HepG2 (cell line): ENCODE data around the gene FOXRED2. TPM values are rescaled to one million over a fixed set of nuclear protein-coding genes. Genes with fewer than 3 reads are reported as not detected.

Experiments used
- ASH2L ChIP-seq: fragments of 300-600, 200-600 bp; sonication (generic); IDR thresholded peaks from 2 replicates; pipeline ENCODE4 v1.7.0; 2017; ENCODE audit warnings: low read depth, mild to moderate bottlenecking, moderate library complexity, mixed read lengths, low read length; ENCODE audit not compliant: insufficient read length
- CENPBD1 ChIP-seq: sonication (generic); formaldehyde crosslinking; IDR thresholded peaks from 2 replicates; pipeline ENCODE4 v1.8.0; 2022; ENCODE audit warnings: missing genetic modification reagents, low read depth, mild to moderate bottlenecking, borderline replicate concordance
- EHMT2 ChIP-seq: fragments of 200-600 bp; sonication (generic); IDR thresholded peaks from 2 replicates; pipeline ENCODE4 v1.7.0; 2017; ENCODE audit warnings: antibody characterized with exemption, low read depth, low read length, borderline replicate concordance
- FOXO1 ChIP-seq: sonication (generic); formaldehyde crosslinking; IDR thresholded peaks from 2 replicates; pipeline ENCODE4 v1.4.0; 2020; ENCODE audit warnings: missing genetic modification reagents
- HCFC1 ChIP-seq: fragments of 150-350 bp; IDR thresholded peaks from 2 replicates; pipeline ENCODE4 v1.6.1; 2014; ENCODE audit warnings: low read depth, low read length
- HOMEZ ChIP-seq: IDR thresholded peaks from 2 replicates; pipeline ENCODE4 v1.6.1; 2016; ENCODE audit warnings: low read depth
- KLF9 ChIP-seq: IDR thresholded peaks from 2 replicates; pipeline ENCODE4 v1.6.1; 2016; ENCODE audit warnings: low read depth
- KMT2B ChIP-seq: IDR thresholded peaks from 2 replicates; pipeline ENCODE4 v1.6.1; 2016; ENCODE audit warnings: missing genetic modification reagents, missing compliant biosample characterization
- MIER2 ChIP-seq: IDR thresholded peaks from 2 replicates; pipeline ENCODE4 v1.6.1; 2016; ENCODE audit warnings: missing biosample characterization, missing genetic modification reagents
- MXI1 ChIP-seq: IDR thresholded peaks from 3 replicates; pipeline ENCODE4 v1.6.1; 2012; ENCODE audit warnings: low read depth, low read length, inconsistent platforms, borderline replicate concordance
- POLR2AphosphoS5 ChIP-seq: IDR thresholded peaks from 2 replicates; pipeline ENCODE4 v1.6.1; 2012; ENCODE audit warnings: low read depth, low read length
- RFXANK ChIP-seq: IDR thresholded peaks from 2 replicates; pipeline ENCODE4 v1.6.1; 2016
- SALL1 ChIP-seq: sonication (generic); formaldehyde crosslinking; IDR thresholded peaks from 2 replicates; pipeline ENCODE4 v1.8.0; 2022; ENCODE audit warnings: mild to moderate bottlenecking, missing genetic modification reagents
- SKI ChIP-seq: fragments of 450-650 bp; IDR thresholded peaks from one replicate; pipeline ENCODE4 v1.6.1; 2018; ENCODE audit warnings: mild to moderate bottlenecking; ENCODE audit not compliant: partially characterized antibody
- TOE1 ChIP-seq: sonication (generic); formaldehyde crosslinking; IDR thresholded peaks from 2 replicates; pipeline ENCODE4 v1.4.0; 2020; ENCODE audit warnings: mild to moderate bottlenecking, missing genetic modification reagents
- ZBTB1 ChIP-seq: sonication (generic); formaldehyde crosslinking; IDR thresholded peaks from 2 replicates; pipeline ENCODE4 v1.4.0; 2020; ENCODE audit warnings: missing genetic modification reagents, borderline replicate concordance
- ZBTB42 ChIP-seq: sonication (generic); formaldehyde crosslinking; IDR thresholded peaks from 2 replicates; pipeline ENCODE4 v1.5.0; 2020; ENCODE audit warnings: mild to moderate bottlenecking, missing genetic modification reagents
- ZFP90 ChIP-seq: sonication (generic); formaldehyde crosslinking; IDR thresholded peaks from 2 replicates; pipeline ENCODE4 v1.8.0; 2022; ENCODE audit warnings: missing genetic modification reagents, mild to moderate bottlenecking, inconsistent platforms, borderline replicate concordance
- ZNF124 ChIP-seq: sonication (generic); formaldehyde crosslinking; IDR thresholded peaks from 2 replicates; pipeline ENCODE4 v1.4.0; 2020; ENCODE audit warnings: missing genetic modification reagents
- ZNF225 ChIP-seq: sonication (generic); formaldehyde crosslinking; IDR thresholded peaks from 2 replicates; pipeline ENCODE4 v1.4.0; 2020; ENCODE audit warnings: mild to moderate bottlenecking, missing genetic modification reagents
- ZNF276 ChIP-seq: sonication (generic); formaldehyde crosslinking; IDR thresholded peaks from 2 replicates; pipeline ENCODE4 v1.4.0; 2020; ENCODE audit warnings: mild to moderate bottlenecking, low read depth, missing genetic modification reagents
- ZNF431 ChIP-seq: sonication (generic); formaldehyde crosslinking; IDR thresholded peaks from 2 replicates; pipeline ENCODE4 v1.9.0; 2022; ENCODE audit warnings: missing genetic modification reagents, low read depth, mild to moderate bottlenecking, borderline replicate concordance
- ZNF784 ChIP-seq: sonication (generic); formaldehyde crosslinking; IDR thresholded peaks from 2 replicates; pipeline ENCODE4 v1.5.1; 2020; ENCODE audit warnings: missing genetic modification reagents, mild to moderate bottlenecking, borderline replicate concordance
- ZNF883 ChIP-seq: sonication (generic); formaldehyde crosslinking; IDR thresholded peaks from 2 replicates; pipeline ENCODE4 v1.5.1; 2020; ENCODE audit warnings: mild to moderate bottlenecking, missing genetic modification reagents; ENCODE audit errors: not compliant biosample characterization
- polyA plus RNA-seq, 8 experiments: library from polyadenylated mRNA; depleted of rRNA in 3 of 8; stranded (reverse) in 7 of 8; unstranded in 1 of 8; fragments of >200 nt; fragmentation: Illumina TruSeq in 4 of 8; extraction: Trizol in 4 of 8; gene quantifications; 2 replicates each; pipeline versions ENCODE4 v1.2.1 to v1.2.3, GENCODE V29; 2011 to 2016; ENCODE audit warnings: low read depth in 4 of 8, missing spikeins in 1 of 8, mixed read lengths in 1 of 8; ENCODE audit not compliant: insufficient read depth in 1 of 8
- total RNA-seq, 5 experiments: library from RNA; depleted of rRNA; stranded (reverse); fragments of >200 nt; fragmentation: Illumina TruSeq; extraction: Trizol; gene quantifications; 2 replicates each; pipeline ENCODE4 v1.2.3, GENCODE V29; 2016; ENCODE audit warnings: low read depth in 1 of 5

Gene FOXRED2
- total and polyA plus RNA-seq, 2 of the 13 experiments (the other 11 are each of a cell fraction or from before 2014, with no cell fraction given): 9.3 to 28.1 TPM

- peak; percentile 83; the same call in 1 of the 2 replicates for TF ChIP-seq ZBTB42 (CRISPR knock-in tag)
- peak; percentile 93 for TF ChIP-seq ZNF431 (CRISPR knock-in tag)
- peak; percentile 62; the same call in 1 of the 2 replicates for TF ChIP-seq ZNF276
- TF ChIP-seq CENPBD1 (CRISPR knock-in tag): no peak; the same call in 1 of the 2 replicates
- TF ChIP-seq POLR2AphosphoS5: peak; percentile 79
- TF ChIP-seq ZNF225 (CRISPR knock-in tag): 0 out of 2 replicates have a peak, but pooled peaks have one; percentile 36
- TF ChIP-seq ZNF784 (CRISPR knock-in tag): peak; percentile 64; the same call in 1 of the 2 replicates
- 0 out of 2 replicates have a peak, but pooled peaks have one; percentile 21 for TF ChIP-seq RFXANK
- peak; percentile 66 for TF ChIP-seq HCFC1
- TF ChIP-seq MIER2 (CRISPR knock-in tag): no peak
- TF ChIP-seq HOMEZ: peak; percentile 18; the same call in 1 of the 2 replicates
- TF ChIP-seq KLF9: no peak
- peak; percentile 83 for TF ChIP-seq ZNF883
- TF ChIP-seq TOE1 (CRISPR knock-in tag): 0 out of 2 replicates have a peak, but pooled peaks have one; percentile 25
- TF ChIP-seq FOXO1 (CRISPR knock-in tag): peak; percentile 81
- TF ChIP-seq SKI: peak; percentile 75
- 0 out of 2 replicates have a peak, but pooled peaks have one; percentile 35 for TF ChIP-seq ZBTB1 (CRISPR knock-in tag)
- TF ChIP-seq MXI1: peak; percentile 82; the same call in 2 of the 3 replicates
- TF ChIP-seq ZFP90 (CRISPR knock-in tag): peak; percentile 91; the same call in 1 of the 2 replicates
- TF ChIP-seq ZNF124 (CRISPR knock-in tag): peak; percentile 81
- no peak; the same call in 1 of the 2 replicates for TF ChIP-seq EHMT2
- TF ChIP-seq ASH2L: peak; percentile 87
- peak; percentile 70; the same call in 1 of the 2 replicates for TF ChIP-seq KMT2B (CRISPR knock-in tag)
- peak; percentile 69 for TF ChIP-seq SALL1
These were observed 22.2 kb upstream of the FOXRED2 start, which contains the start of gene EIF3D (continued) for GRCh38 chr22:36528795-36529751.
